ENCODE data around the gene CACNA1C. TPM values are rescaled to one million over a fixed set of nuclear protein-coding genes. Genes with fewer than 3 reads are reported as not detected.

Gene CACNA1C
- total RNA-seq, 1 donor from 2014 or later: 15.6 TPM

DNA sequence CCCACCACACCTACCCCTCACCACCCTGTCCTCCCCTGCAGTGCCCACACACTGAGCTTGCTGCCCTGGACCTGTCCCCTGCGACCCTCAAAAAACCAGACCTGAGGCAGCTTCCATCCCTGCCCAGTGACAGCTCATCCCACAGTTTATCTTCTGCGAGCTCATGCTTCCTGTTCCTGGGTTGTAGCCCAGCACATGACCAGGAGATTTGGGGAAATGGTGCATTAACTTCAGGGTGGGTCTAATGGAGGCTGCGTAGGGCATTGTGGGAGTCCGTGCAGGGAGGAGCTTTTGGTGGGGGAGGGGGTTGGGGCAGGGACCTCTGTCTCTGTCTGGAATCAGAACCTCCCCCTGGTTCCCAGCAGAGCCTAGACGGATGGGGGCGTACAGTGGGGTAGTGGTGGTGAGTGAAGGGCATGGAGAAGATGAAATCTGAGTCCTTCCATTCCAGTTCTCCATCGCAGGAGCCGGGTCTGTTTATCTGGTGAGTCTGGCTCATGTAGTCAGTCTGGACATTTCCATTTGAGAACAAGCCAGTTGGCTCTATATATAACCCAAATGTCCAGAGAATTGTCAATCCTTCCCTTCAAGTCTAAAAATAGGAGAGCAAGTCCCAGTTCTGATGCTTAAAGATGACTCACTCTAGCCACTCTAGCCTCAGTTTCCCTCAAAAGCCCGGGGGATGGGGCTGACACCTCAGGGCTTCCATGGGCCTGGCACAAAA is 270.9 kb downstream of the CACNA1C start:
- H3K9me3 ChIP-seq: no peaks in the 10 kb centered on the region
- H3K4me1 ChIP-seq: peaks cover 16% of the 10 kb centered on the region
- H3K4me3 ChIP-seq: no peak overlapping the region
- H3K36me3 ChIP-seq: no peaks in the 10 kb centered on the region
- intact Hi-C loops (cut with DNase I): no loop called here
- H3K27ac ChIP-seq: no peak overlapping the region
- DNase-seq (no peak), ATAC-seq (peak; percentile 66)
- TF ChIP-seq, protein P1, sequence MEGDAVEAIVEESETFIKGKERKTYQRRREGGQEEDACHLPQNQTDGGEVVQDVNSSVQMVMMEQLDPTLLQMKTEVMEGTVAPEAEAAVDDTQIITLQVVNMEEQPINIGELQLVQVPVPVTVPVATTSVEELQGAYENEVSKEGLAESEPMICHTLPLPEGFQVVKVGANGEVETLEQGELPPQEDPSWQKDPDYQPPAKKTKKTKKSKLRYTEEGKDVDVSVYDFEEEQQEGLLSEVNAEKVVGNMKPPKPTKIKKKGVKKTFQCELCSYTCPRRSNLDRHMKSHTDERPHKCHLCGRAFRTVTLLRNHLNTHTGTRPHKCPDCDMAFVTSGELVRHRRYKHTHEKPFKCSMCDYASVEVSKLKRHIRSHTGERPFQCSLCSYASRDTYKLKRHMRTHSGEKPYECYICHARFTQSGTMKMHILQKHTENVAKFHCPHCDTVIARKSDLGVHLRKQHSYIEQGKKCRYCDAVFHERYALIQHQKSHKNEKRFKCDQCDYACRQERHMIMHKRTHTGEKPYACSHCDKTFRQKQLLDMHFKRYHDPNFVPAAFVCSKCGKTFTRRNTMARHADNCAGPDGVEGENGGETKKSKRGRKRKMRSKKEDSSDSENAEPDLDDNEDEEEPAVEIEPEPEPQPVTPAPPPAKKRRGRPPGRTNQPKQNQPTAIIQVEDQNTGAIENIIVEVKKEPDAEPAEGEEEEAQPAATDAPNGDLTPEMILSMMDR (IDR thresholded peaks at IDR 0.05): no peak
- H3K27me3 ChIP-seq: no peaks in the 10 kb centered on the region

DNA sequence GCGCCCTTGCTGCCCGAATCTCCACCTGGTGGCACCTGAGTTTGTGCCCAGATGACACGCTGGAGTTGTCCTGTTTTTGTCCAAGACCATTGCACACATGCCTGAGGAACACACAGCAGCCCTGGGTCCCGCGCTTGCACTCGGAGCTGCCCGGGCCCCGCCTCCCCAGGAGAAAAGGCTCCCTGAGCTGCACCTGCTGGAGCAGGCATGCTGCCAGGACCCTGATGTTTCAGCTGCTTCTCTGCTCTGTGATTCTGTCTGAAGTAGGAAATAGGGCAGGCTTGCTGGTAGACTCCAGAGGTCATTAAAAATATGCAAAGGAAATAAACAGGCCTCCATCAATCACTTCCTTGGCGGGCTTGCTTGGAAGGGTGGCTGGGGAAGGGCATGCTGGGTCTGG is 271.6 kb downstream of the CACNA1C start:
- Histone ChIP-seq H3K27ac (no peak overlapping the region), H3K4me1 (peaks cover 16% of the 10 kb centered on the region), H3K4me3 (no peak overlapping the region), H3K27me3 (no peaks in the 10 kb centered on the region), H3K9me3 (no peaks in the 10 kb centered on the region), H3K36me3 (no peaks in the 10 kb centered on the region)
- intact Hi-C loops (cut with DNase I): no loop called here
- DNase-seq (no peak), ATAC-seq (no peak)
- TF ChIP-seq, protein P1 (IDR thresholded peaks at IDR 0.05): no peak

DNA sequence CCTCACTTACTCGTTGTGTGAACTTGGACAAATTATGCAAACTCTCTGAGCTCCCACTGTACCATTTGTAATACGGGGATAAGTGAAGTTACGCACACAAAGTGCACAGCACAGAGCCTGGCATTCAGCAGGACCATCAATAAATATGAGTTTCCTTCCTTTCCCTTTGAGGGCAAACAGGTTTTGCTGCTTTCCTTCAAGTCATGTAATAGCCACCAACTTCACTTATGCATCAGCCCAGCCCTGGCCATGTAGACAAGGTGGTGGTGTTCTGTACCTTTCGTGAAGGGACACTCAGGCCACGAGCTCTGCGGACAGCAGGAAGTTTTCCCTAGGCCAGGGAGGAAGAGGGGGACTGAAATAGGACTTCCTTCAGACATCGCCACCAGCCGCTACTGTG is 272.7 kb downstream of the CACNA1C start:
- Histone ChIP-seq H3K4me3 (no peak overlapping the region), H3K27me3 (no peaks in the 10 kb centered on the region), H3K36me3 (no peaks in the 10 kb centered on the region), H3K27ac (no peak overlapping the region), H3K4me1 (peaks cover 16% of the 10 kb centered on the region), H3K9me3 (no peaks in the 10 kb centered on the region)
- ATAC-seq (no peak), DNase-seq (no peak)
- TF ChIP-seq, protein P1 (IDR thresholded peaks at IDR 0.05): no peak
- intact Hi-C loops (cut with DNase I): no loop called here

DNA sequence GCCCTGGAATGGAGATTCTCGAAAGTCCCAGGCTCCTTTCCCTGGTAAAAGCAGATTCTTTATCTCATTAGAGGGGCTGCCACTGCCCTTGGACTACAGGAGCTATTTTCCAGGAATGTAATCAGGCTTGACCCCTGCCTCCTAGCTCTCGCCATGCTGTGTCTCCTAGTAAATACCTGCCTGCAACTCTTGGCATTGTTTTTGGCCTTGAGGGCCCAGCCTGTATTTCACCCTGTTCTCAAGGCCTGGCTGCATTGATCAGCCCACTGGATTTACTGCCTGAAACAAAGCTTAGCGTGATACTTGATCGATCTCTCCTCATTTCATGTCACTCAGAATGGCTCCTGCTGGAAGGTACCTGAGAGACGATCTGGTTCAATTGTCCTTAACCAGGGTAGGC is 273.7 kb downstream of the CACNA1C start:
- no peaks in the 10 kb centered on the region for H3K9me3 ChIP-seq
- no peak for ATAC-seq
- peaks cover 16% of the 10 kb centered on the region for H3K4me1 ChIP-seq
- H3K27ac ChIP-seq: no peak overlapping the region
- intact Hi-C loops (cut with DNase I): no loop called here
- H3K27me3 ChIP-seq: no peaks in the 10 kb centered on the region
- TF ChIP-seq, protein P1 (IDR thresholded peaks at IDR 0.05): no peak
- H3K4me3 ChIP-seq: no peak overlapping the region
- DNase-seq: no peak
- no peaks in the 10 kb centered on the region for H3K36me3 ChIP-seq

DNA sequence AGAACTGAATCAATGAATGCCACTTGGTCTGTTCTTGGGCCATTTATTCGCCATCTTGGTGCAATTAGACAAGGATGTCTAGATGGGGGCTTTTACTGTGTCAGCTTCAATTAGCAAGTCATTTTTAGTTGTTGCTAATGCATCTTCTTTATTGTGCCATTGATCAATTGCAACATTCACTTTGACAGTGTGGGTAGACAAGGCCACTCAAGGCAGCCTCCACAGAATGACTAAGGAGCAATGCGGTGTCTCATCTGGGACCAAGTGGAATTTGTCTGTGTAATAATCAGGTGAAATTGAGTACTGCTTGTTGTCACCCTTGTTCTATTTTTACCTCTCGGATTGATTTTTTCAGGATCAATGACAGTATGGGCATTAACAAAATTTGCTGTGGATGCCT is 275.9 kb downstream of the CACNA1C start:
- DNase-seq (no peak), ATAC-seq (no peak)
- Histone ChIP-seq H3K36me3 (no peaks in the 10 kb centered on the region), H3K9me3 (no peaks in the 10 kb centered on the region), H3K27ac (no peak overlapping the region), H3K4me1 (peaks cover 8% of the 10 kb centered on the region), H3K27me3 (no peaks in the 10 kb centered on the region), H3K4me3 (no peak overlapping the region)
- TF ChIP-seq, protein P1 (IDR thresholded peaks at IDR 0.05): no peak
- intact Hi-C loops (cut with DNase I): no loop called here

Data from upper lobe of right lung (tissue), 1 donor.